ENCODE results near the gene FBXL7. TPM values are rescaled to one million over a fixed set of nuclear protein-coding genes. Genes with fewer than 3 reads are reported as not detected.
A peak's percentile ranks its signal among the peaks of the same experiment; 100 is the strongest.

Gene FBXL7
- polyA plus RNA-seq, 1 donor (not counting 4 experiments of a cell fraction or from before 2014, with no cell fraction given) = 0.22 TPM

GRCh38 chr5:15597804-15598203, 97.8 kb downstream of the FBXL7 start:
- Histone ChIP-seq H3K27ac (ENCODE audit: control insufficient read depth, insufficient read depth, low read length) (no peak overlapping the region), H2AFZ (ENCODE audit: control insufficient read depth, low read length) (no peak overlapping the region), H3K9me3 (ENCODE audit: control insufficient read depth, low read depth, low read length) (no peaks in the 10 kb centered on the region), H3K79me2 (ENCODE audit: control insufficient read depth, insufficient read depth, low read length) (no peaks in the 10 kb centered on the region), H3K9me1 (ENCODE audit: control insufficient read depth, extremely low read depth, insufficient read depth, low read length) (no peaks in the 10 kb centered on the region), H3K27me3 (ENCODE audit: control insufficient read depth, extremely low read depth, insufficient read depth, low read length) (no peaks in the 10 kb centered on the region), H3K4me2 (ENCODE audit: control insufficient read depth, extremely low read depth, insufficient read depth, low read depth, low read length) (no peak overlapping the region), H3K9ac (ENCODE audit: control insufficient read depth, extremely low read depth, insufficient read depth, low read length) (no peak overlapping the region), H3K4me3 (ENCODE audit: control insufficient read depth in 2 of 3, extremely low read depth in 1 of 3, insufficient read depth in 2 of 3, low read depth in 1 of 3, low read length in 3 of 3) (no peak overlapping the region), H3K36me3 (ENCODE audit: control insufficient read depth in 2 of 2, extremely low read depth in 1 of 2, insufficient read depth in 2 of 2, low read length in 2 of 2) (no peaks in the 10 kb centered on the region), H4K20me1 (ENCODE audit: control insufficient read depth, extremely low read depth, insufficient read depth, low read length) (no peaks in the 10 kb centered on the region), H3K4me1 (ENCODE audit: control insufficient read depth, extremely low read depth, insufficient read depth, low read length) (no peaks in the 10 kb centered on the region)
- DNase-seq (ENCODE audit: low read depth, low spot score) (no peak), FAIRE-seq (no peak)
- TF ChIP-seq CTCF (optimal IDR thresholded peaks at IDR 0.05 in 1 of 3, IDR thresholded peaks at IDR 0.05 in 1 of 3, conservative IDR thresholded peaks at IDR 0.05 in 1 of 3; ENCODE audit: extremely low read depth in 1 of 3, insufficient read depth in 2 of 3, low read length in 3 of 3) (no peak), EZH2 (IDR thresholded peaks at IDR 0.05; ENCODE audit: low read length) (no peak)
- dilution Hi-C loops (cut with MboI; ENCODE audit: extremely low pct_ligation_motif_present, low sequenced_read_pairs) = no loop called here

GRCh38 chr5:15598294-15598902, 98.4 kb downstream of the FBXL7 start:
- H3K4me3 ChIP-seq (ENCODE audit: control insufficient read depth in 2 of 3, extremely low read depth in 1 of 3, insufficient read depth in 2 of 3, low read depth in 1 of 3, low read length in 3 of 3) = no peak overlapping the region
- H3K27ac ChIP-seq (ENCODE audit: control insufficient read depth, insufficient read depth, low read length) = no peak overlapping the region
- H3K9me1 ChIP-seq (ENCODE audit: control insufficient read depth, extremely low read depth, insufficient read depth, low read length) = no peaks in the 10 kb centered on the region
- no peaks in the 10 kb centered on the region for H3K27me3 ChIP-seq (ENCODE audit: control insufficient read depth, extremely low read depth, insufficient read depth, low read length)
- H3K4me2 ChIP-seq (ENCODE audit: control insufficient read depth, extremely low read depth, insufficient read depth, low read depth, low read length) = no peak overlapping the region
- no peaks in the 10 kb centered on the region for H3K79me2 ChIP-seq (ENCODE audit: control insufficient read depth, insufficient read depth, low read length)
- FAIRE-seq (no peak), DNase-seq (ENCODE audit: low read depth, low spot score) (no peak)
- no peaks in the 10 kb centered on the region for H3K4me1 ChIP-seq (ENCODE audit: control insufficient read depth, extremely low read depth, insufficient read depth, low read length)
- no peak overlapping the region for H3K9ac ChIP-seq (ENCODE audit: control insufficient read depth, extremely low read depth, insufficient read depth, low read length)
- no peaks in the 10 kb centered on the region for H4K20me1 ChIP-seq (ENCODE audit: control insufficient read depth, extremely low read depth, insufficient read depth, low read length)
- H3K9me3 ChIP-seq (ENCODE audit: control insufficient read depth, low read depth, low read length) = no peaks in the 10 kb centered on the region
- peak in 2 of 3 experiments; percentile 26 to 45 for TF ChIP-seq CTCF (optimal IDR thresholded peaks at IDR 0.05 in 1 of 3, IDR thresholded peaks at IDR 0.05 in 1 of 3, conservative IDR thresholded peaks at IDR 0.05 in 1 of 3; ENCODE audit: extremely low read depth in 1 of 3, insufficient read depth in 2 of 3, low read length in 3 of 3)
- no peak for TF ChIP-seq EZH2 (IDR thresholded peaks at IDR 0.05; ENCODE audit: low read length)
- dilution Hi-C loops (cut with MboI; ENCODE audit: extremely low pct_ligation_motif_present, low sequenced_read_pairs) = no loop called here
- H2AFZ ChIP-seq (ENCODE audit: control insufficient read depth, low read length) = no peak overlapping the region
- H3K36me3 ChIP-seq (ENCODE audit: control insufficient read depth in 2 of 2, extremely low read depth in 1 of 2, insufficient read depth in 2 of 2, low read length in 2 of 2) = no peaks in the 10 kb centered on the region
